Erythroblast (primary cell): ENCODE results near the gene P2RX4.

ENCODE experiments used
- GATA1 ChIP-seq: IDR thresholded peaks from 2 replicates; pipeline ENCODE4 v1.6.1; 2011; ENCODE audit warnings: low read depth, mild to moderate bottlenecking, control low read depth, low read length, moderate library complexity
- POLR2A ChIP-seq: IDR thresholded peaks from 2 replicates; pipeline ENCODE4 v1.6.1; 2011; ENCODE audit warnings: mild to moderate bottlenecking, low read length

DNA sequence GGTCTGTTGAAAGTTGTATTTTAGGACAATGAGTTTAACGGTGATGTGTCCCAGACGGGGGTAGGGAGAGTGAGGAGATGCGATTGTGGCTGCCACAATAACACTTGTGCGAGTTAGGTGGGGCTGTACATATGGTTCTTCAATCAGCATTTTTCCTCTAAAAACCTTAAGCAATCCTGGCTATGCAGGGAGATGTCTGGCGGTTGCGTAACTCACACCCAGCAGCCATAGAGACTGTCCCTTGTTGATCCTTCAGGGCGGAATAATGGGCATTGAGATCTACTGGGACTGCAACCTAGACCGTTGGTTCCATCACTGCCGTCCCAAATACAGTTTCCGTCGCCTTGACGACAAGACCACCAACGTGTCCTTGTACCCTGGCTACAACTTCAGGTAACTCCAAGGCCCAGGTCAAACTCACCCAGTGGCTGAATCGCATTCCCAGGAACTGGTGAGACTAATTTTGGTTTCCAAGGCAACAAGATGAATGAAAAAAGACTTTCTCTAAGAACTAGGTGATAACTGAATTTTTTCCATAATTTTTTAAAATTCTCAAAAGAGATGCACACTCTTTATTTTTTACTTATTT is 42.6 kb upstream of the P2RX4 start:
- no peak for TF ChIP-seq POLR2A
- no peak for TF ChIP-seq GATA1
